ENCODE data around the gene ABAT. TPM values are rescaled to one million over a fixed set of nuclear protein-coding genes. Genes with fewer than 3 reads are reported as not detected.

The ABAT gene
- total and polyA plus RNA-seq, 10 of the 15 experiments (the other 5 are each of a cell fraction or from before 2014, with no cell fraction given): 1.0 to 10.6 (median 1.9) TPM

GRCh38 chr16:8798174-8798527 lies 123.7 kb downstream of the ABAT start:
- BruUV-seq (replicated peaks): TSS peak; percentile 73
- 3% methylated on average over 6 of the region's 6 CpGs for WGBS (ENCODE audit: insufficient coverage, insufficient replicate concordance, low lambda C conversion rate, missing lambda C conversion rate)
- H2AFZ ChIP-seq (ENCODE audit: control insufficient read depth, low read depth, low read length): peak overlapping the region; percentile 46; the same call in 1 of the 2 replicates
- in situ Hi-C loops (cut with MboI) (loop anchor here (5.0 kb wide), 1 partner anchor 136 kb away; no protein-coding TSS in a partner anchor), intact Hi-C loops (cut with micrococcal nuclease; ENCODE audit: unreplicated experiment) (loop anchor here (5.0 kb wide), 4 partner anchors 94 to 334 kb away; partner anchors contain the start of gene HAPSTR1)
- peaks cover 3 to 6% of the 10 kb centered on the region in 2 experiments; a peak in 3 of 4 replicates for H3K36me3 ChIP-seq (ENCODE audit: control insufficient read depth in 2 of 2, insufficient read depth in 2 of 2, low read length in 1 of 2)
- TF ChIP-seq ETV6 (conservative IDR thresholded peaks at IDR 0.05 in 1 of 2, IDR thresholded peaks at IDR 0.05 in 1 of 2; ENCODE audit: borderline replicate concordance in 1 of 2, low read depth in 1 of 2) (no peak), ESRRA (IDR thresholded peaks at IDR 0.05; ENCODE audit: low read length) (peak; percentile 64; the same call in 1 of the 2 replicates), HDGF (IDR thresholded peaks at IDR 0.05) (no peak), POLR2AphosphoS5 (IDR thresholded peaks at IDR 0.05; ENCODE audit: low read length) (peak; percentile 56; the same call in 1 of the 2 replicates), CREM (IDR thresholded peaks at IDR 0.05; ENCODE audit: low read depth) (no peak), WRNIP1 (IDR thresholded peaks at IDR 0.05; ENCODE audit: borderline replicate concordance, low read depth, low read length) (0 out of 2 replicates have a peak, but pooled peaks have one; percentile 78), NFIC (IDR thresholded peaks at IDR 0.05; ENCODE audit: low read depth, low read length) (no peak), SMARCA5 (IDR thresholded peaks at IDR 0.05) (0 out of 2 replicates have a peak, but pooled peaks have one; percentile 7)
- peak overlapping the region; percentile 86 for H3K9ac ChIP-seq (ENCODE audit: control insufficient read depth, insufficient read depth, low read length)
- peaks cover 10% of the 10 kb centered on the region for H3K4me1 ChIP-seq (ENCODE audit: control insufficient read depth, insufficient read depth, low read length)
- no peaks in the 10 kb centered on the region for H3K27me3 ChIP-seq (replicated peaks in 1 of 2; ENCODE audit: control insufficient read depth in 2 of 2, insufficient read depth in 2 of 2, low read length in 1 of 2)
- peak overlapping the region; percentile 96 for H3K4me3 ChIP-seq
- ChIA-PET RAD21 (ENCODE audit: unreplicated experiment) (interaction anchor here (0.6 to 2.8 kb wide), 5 partner anchors 12 to 136 kb away, joined by 3 to 15 read pairs (median 4); partner anchors contain the start of gene CARHSP1), CTCF (interaction anchor here (1.6 to 2.1 kb wide), 2 partner anchors 82 to 138 kb away, joined by 4 to 6 read pairs; no protein-coding TSS in a partner anchor), SMC1A (ENCODE audit: uncharacterized antibody, unreplicated experiment) (interaction anchor here (0.8 to 3.3 kb wide), 6 partner anchors 12 to 139 kb away, joined by 3 to 10 read pairs (median 4); no protein-coding TSS in a partner anchor), POLR2A (interaction anchor here (0.9 kb wide), 1 partner anchor 305 kb away, joined by 3 read pairs; no protein-coding TSS in a partner anchor)
- peak overlapping the region; percentile 84 for H3K27ac ChIP-seq (ENCODE audit: control insufficient read depth, insufficient read depth)
- FAIRE-seq (no peak), DNase-seq (ENCODE audit: low read depth, low spot score) (no peak), ATAC-seq (peak; percentile 14)
- peak overlapping the region; percentile 95 for H3K4me2 ChIP-seq (ENCODE audit: control insufficient read depth, insufficient read depth)
- no peaks in the 10 kb centered on the region for H3K9me3 ChIP-seq (replicated peaks; ENCODE audit: control insufficient read depth, insufficient read depth, low read length)
- peaks cover 2% of the 10 kb centered on the region; the same call in 1 of the 2 replicates for H4K20me1 ChIP-seq (ENCODE audit: control insufficient read depth, insufficient read depth)
- H3K79me2 ChIP-seq (ENCODE audit: control insufficient read depth, insufficient read depth, low read length): peaks cover 70% of the 10 kb centered on the region

Data from GM12878 (cell line).